GM21529 (cell line): ENCODE data around the gene UNC13C.

Experiments used
- ATAC-seq: cut with Tn5 transposase; IDR thresholded peaks from one replicate; pipeline ENCODE4 v1.9.1; 2021; ENCODE audit not compliant: unreplicated experiment

UNC13C gene

DNA sequence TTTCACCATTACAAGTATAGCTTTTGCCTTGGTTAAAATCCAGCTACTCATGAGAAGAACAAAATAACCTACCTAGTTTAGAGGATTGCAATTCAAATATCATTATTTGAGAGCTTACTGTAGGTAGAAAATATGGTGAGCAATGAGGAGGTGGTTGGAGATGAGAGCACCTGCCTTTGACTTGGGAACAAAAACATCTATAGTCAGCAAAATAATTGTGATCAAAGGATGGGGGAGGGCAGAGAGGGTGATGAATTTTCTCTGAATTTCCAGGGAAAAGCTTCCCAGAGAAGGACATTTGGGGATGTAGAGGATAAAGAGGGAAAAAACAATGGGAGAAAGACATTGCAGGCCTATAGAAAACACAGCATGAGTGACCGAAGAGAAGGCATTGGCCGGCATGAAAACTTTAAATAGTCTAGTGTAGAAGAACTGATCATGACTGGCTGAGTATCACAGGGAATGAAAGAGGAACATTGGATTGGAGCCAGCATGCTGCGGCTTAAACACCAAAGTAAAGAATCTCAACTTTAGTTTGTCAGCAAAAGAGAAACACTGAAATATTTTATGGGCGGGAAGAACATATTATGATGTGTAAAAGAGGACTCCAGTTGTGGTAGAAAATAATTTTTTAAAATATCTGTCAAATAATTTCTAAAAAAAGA, 581.3 kb downstream of the UNC13C start:
- no peak for ATAC-seq

DNA sequence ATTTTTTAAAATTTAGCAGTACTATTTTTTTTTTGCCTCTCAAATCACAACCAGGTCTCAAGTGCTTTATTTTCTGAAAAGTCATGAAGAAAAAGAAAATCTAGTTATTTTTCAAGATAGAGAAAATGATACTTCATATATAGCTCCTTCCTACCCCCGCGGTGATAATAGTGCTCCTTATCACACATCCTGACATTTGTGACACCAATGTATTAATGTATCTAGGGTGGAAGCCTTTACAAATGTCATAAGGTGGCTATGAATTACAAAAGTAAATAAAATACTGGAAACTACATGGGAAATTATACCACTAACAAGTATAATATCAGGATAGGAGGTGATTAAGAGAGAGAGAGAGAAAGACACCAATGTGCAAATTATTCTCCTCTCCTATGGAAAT, 582.2 kb downstream of the UNC13C start:
- ATAC-seq = no peak

DNA sequence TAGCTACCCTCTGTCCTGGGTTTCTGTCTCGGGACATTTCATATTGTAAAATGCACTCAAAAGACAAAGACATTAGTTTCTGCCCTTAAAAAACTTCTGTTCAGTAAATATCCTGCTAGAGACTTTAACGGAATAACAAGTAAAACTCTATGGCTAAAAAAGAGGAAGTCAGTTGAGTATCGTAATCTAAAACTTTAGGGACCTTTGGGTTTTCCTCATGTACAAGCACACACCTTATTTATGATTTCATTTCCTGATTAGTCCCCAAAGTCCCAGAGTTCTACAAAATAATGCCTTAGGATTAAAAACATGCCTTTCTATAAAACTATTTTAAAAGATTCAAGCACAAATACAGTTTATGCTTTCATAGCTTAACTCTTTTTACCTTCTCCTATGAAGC, 585.9 kb downstream of the UNC13C start:
- ATAC-seq = no peak

DNA sequence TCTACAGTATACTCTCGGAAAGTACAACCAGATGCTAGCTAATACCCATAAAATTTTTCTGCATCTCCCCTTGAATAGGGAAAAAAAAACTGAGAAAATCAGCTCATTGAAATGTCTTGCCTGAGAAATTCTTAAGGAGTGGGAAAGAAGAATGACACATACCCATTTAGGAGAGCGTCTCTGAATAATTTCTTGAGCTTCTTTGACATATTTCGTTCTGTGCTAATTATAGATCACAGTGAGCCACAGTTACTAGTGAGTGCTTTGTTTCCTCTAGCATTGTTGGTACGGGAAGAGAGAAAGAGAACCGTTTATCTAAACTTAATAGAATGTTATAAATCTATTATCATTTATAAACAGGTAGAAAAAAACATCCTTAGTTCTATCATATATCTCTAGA, 588.4 kb downstream of the UNC13C start:
- ATAC-seq = no peak

DNA sequence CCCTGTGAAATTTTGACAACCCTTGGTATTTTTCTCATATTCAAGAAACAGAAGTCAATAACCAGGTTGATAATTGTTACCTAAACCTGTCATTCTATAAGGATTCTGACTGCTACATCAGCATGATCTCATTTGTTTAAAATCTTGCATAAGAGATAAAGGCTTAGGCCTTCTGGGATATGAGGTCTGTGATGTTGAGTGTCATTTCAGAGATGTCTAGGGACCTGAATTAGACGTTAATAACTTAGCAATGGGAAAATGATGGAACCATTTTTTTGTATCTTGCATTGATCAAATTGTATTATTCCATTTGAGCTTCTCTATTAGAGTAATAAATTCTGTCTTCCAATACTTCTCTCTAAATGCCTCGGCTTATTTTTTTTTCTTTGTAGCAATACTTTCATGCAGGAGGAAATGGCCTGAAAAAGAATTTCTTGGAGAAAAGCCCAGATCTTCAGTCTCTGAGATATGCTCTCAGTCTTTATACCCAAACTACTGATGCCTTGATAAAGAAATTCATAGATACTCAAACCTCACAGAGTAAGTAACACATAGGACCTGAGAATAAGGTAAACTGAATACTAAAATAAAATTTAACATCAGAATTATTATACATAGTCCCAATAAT, 589.3 kb downstream of the UNC13C start:
- ATAC-seq = no peak

DNA sequence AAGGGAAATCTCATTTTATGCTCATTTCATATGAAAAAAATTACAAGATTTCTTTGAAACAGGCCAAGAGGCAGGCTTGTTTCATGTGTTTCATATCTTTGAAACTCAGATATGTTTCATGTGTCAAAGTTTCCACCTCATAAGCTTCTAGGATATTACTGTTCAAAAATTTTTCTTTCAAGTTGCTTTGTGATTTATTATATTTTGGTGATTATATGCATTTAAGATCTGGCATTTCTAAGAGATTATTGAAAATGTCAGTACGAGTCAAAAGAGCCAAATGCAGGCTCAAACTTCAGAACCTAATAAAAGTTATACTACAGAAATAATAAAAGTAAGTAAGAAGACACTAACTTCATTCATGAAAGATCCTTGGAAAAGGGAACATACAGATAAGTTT, 590.1 kb downstream of the UNC13C start:
- no peak for ATAC-seq

DNA sequence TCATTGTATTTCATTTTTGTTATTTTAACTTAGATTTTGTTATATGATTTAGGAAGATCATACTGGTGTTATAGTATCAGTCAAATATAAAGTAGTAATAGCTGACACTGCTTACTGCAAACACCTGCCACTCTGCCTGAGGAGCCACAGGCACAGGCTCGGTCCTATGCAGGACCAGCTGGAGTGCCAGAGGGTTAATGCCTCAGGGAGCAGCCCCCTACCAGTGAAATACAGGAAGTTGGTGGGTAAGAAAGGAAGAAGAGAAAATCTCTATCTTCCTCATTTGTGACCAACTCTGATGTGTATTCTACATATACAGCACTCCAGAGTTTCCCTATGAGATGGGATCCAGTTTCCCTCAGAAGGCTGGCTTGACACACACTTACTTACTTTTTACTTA, 593.3 kb downstream of the UNC13C start:
- no peak for ATAC-seq

DNA sequence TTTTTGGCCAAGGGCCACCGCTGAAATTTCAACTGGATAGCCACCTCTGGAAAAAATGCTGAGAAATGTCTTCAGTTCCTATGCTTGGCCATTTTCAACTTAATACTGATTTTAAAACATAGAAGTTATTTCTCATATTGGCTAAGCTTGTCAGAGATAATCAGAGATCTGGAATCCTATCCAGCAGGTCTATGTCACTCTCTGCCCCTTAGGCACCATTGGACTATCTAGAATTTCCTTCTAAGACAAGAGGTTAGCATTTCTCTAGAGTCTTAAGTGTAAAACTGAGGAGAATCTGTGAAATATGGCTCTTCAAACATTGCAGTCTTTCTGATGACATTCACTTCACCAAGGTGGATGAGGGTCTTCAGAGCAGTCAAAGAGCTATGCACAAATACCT, 597.3 kb downstream of the UNC13C start:
- ATAC-seq = no peak

DNA sequence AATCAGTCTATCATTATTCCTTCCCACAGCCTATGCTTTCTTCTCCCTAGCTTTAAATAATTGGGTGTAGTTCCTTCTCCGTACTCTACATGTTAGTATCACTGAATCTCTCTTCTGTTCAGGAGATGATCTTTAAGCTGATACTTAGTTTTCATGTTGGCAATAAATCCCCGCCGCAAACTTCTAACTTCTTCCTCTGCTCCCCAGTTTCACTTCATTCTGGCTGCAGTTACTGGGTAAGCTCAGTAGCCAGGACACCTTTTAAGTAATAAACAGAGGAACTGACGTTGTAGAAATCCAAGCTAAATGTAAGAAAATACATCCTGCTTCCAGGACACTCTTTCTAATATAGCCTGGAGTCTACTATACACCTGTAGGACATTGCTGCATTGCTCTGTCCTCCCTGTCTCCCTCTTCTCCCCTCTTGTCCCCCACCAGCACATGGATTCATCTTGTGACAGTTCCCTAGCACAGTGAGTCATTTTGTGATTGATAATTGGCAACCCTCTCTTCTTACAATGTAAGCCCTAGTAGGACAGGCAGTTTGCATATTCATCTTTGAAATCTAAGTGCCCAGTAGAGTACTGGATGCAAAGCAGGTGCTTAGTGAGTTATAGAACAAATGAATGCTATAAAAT, 598.2 kb downstream of the UNC13C start:
- ATAC-seq = no peak

DNA sequence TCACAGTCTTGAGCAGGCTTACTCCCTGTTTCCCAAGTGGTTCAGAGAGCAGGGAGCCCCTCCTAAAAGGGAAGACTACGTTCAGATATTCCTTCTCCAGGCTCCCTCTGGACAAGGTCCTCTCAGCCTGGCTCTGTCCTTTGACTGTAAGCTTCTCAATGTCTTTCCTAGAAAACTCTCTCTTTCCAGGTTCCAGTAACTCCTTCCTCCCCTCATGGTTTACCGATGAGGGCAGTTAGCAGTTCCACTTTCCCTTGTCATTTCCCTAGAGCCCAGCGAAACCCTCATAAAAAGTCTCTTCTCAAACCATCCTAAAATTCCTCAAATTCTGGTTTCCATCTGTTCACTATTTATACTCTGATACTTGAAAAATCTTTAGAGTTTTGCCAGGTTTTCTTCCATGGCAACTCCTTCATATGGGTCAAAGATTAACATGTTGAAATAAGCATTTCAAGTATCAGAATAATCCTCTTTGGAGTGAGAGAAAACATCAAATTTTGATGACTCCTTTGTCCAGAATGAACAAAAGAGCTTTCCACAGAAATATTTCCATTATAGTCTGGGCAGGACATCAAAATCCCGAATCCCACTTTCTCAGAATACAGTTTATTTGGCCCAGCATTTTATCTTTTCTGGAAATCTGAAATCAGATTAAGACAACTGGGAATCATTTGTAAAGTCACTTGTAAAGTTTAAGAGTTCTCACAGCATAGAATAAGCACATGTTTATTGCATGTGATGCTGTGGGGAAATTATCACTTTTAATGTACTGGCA, 599.4 kb downstream of the UNC13C start:
- ATAC-seq = no peak

DNA sequence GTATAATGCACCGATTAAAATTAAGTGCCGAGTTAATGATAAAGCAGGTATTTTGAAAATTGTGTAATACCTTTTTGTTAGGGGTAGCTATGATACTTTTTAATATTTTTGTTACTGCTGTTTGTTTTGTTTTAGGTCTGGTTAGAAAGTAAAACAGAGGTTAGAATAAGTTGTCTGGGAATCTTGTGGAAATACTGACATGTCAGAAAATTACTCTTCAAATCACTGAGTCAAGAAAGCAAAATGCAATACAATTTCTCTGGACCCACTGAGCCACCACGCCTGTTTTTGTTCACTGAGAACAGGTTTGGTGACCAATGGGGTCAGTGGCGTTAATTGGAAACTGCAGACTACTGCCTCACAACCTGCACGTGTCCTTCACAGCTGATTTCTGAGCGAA, 601.6 kb downstream of the UNC13C start:
- no peak for ATAC-seq

DNA sequence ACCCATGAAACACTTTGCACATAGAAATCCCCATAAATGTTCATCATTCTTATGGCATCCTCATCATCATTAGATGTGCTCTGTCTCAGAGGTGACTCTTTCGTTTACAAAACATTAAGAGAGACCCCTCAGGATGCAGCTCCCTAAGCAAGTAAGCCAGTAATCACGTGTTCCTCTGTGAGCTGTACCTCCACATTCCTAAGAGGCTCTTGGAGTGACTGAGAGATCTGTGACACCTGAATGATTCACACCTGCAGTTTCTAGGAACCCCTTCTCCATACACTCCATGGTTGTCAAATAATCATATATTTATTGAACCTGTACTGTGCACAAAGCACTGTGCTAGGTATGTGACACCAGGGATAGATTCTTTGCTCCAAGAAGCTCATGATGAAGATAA, 602.4 kb downstream of the UNC13C start:
- no peak for ATAC-seq

DNA sequence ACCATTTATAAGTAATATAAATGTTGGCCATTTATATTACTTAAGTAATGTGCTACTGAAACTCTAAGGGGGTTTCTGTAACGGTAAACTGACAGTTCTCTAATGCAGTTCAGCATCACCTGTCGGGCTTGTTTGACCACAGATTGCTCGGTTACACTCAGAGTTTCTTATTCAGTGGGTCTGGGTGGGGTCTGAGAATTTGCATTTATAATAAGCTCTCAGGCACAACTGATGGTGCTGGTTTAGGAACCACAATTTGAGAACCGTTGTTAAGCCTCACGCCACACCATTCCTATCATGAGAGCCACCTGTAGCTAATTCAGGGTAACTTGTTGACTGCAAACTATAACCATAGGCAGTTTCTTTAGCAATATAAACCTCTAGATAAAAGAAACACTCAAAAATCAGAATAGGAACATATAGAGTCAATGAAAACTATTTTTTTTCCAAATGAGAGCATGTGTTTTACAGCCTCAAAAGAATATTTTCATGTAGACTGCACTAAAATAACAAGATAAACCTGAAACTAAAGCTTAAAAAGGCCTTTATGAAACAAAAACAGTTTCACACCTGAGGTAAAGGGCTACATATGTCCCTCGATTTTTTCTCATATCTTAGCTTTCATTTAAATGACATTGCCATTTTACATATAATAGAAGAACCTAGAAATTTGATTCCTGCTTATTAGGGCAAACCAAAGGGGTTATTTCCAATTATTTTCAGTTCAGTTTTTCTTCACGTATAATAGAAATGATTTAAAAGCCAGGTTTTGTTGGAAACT, 604.8 kb downstream of the UNC13C start:
- ATAC-seq = no peak

DNA sequence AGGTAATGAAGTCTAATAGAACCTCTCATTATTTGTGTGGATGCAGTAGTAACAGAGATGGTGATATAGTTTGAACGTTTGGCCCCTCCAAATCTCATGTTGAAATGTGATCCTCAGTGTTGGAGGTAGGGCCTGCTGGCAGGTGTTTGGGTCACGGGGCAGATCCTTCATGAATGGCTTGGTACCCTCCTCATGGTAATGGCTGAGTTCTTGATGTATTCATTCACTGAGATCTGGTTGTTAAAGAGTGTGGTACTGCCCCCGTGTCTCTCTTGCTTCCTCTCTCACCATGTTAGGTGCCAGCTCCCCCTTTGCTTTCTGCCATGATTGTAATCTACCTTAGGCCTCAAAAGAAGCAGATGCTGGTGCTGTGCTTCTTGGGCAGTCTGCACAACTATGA, 606.8 kb downstream of the UNC13C start:
- no peak for ATAC-seq

DNA sequence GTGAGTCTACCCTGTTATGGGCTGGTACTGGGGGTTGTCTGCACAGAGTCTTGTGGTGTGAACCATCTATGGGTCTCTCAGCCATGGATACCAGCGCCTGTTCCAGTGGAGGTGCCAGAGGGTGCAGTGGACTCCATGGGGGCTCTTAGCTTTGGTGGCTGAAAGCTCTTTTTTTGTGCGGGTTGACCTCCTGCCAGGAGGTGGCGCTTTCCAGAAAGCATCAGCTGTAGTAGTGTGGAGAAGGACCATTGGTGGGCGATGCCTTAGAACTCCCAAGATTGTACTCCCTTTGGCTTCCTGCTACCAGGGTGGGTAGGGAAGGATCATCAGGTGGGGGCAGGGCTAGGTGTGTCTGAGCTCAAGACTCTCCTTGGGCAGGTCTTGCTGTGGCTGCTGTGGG, 615.9 kb downstream of the UNC13C start:
- no peak for ATAC-seq

DNA sequence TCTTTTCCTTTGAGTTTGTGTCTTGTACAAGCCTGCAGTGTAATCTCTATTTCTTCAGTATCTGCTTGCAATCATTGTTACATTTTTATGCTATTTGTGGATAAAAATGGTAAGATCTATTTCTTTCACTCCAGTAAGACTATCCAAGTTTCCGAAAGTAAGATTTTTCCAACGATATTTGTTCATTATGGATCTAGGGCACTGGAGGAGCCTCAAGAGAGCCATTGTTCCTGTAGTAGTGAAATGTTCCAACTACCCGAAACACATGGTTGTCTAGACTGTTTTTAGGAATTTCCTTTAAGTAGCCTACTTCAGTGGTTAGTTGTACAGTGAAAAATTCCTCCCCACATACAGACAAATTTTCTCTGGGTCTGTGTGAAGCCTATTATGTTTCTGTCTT, 621.1 kb downstream of the UNC13C start:
- no peak for ATAC-seq

DNA sequence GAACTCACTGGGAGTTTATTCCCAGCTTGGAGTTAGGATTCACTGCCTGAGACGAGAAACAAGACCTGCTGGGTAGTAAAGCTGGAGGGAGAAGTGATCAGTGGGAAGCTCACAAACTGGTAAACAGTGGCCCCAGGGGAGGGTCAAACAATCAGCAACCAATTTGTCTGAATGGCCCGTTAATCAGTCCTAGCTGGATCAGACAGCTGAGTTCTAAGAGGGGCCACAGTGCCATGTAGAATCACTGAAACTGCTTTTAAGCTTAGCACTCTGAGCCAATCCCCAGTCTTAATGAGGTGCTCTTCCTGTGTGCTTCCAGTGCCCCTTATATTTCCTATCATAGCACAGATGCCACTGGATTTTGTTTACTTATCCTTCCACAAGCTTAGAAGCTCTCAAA, 626.8 kb downstream of the UNC13C start:
- ATAC-seq = no peak

DNA sequence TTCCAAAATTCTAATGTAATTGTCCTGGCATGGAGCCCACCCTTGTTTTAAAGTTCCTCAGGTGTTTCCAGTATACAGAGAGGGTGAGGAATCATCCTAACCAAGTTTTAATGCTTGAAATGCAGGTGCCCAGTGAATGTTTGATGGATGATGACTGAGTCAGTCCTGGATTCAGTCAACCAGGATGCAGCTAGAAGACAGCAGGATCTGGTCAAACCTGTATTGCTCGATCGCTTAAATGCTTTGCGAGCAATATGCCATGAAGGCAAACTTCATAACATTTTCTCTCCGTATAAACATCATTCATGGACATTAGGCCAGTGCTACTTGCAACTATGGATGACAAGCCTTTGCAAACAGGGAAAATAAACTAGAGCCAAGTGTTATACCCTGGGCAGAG, 627.3 kb downstream of the UNC13C start:
- ATAC-seq = no peak

DNA sequence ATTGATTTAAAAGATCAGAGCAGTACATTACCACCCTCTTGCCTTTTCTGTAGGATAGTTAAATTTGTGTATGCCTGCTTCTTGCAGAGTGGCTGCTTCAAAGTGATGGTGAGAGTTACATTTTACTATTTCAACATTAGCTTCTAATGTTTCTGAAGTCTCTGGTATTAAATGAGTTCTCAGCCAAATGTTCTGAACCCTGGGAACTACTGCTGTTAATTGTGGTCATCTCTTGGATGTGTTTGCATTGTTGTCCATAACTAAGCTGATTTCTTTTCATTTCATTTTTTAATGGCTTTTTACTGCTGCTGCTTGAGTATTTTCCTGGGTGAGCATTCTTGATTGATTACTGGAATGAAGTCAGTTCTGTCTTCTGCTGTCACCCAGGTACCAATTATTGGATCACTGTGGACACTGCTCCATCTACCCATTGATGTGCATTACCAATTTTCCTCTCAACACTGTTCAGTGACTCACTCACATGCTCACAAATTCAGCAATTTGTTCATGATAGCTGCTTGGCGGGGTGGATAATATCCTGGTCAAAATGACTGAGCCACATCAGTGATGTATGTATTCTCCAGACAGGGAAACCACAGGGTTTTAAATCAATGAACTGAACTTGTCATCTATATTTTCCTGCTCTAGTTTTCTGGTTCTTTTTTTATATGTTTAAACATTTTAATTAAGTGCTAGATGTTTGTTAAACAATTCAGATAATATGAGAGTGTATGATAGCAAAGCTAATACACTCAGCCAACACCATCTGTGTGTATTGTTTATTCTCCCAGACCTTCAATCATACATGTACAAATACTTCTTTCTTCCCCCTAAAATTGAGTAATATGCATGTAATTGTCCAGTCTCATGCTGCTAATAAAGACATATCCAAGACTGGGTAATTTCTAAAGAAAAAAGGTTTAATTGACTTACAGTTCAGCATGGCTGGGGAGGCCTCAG, 630.9 kb downstream of the UNC13C start:
- ATAC-seq = no peak

DNA sequence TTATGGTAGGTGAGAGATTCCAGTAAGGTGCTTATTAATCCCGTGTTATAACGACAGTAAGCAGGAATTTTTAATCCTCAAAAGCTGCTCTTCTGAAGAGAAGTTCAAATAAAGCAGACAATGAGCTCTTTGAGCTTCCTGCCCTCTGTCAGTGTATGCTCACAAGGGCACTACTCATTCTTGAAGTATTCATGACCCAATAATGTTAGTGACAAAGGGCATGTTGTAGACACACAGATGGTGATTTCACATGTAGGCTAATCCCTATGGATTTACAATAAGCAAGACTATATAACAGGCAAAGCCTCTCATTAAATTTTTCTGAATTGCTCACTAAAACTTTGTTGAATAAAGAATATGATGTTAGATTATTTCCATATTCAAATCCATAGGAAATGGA, 639.9 kb downstream of the UNC13C start:
- no peak for ATAC-seq
